NCI-H69 (cell line): Measurements from ENCODE around the gene WDR33.

Source experiments
- DNase-seq: peaks from one replicate; lab custom pipeline; 2025; lab: John Stamatoyannopoulos, UW

WDR33 gene

GRCh38 chr2:127718271-127718670, 92.7 kb downstream of the WDR33 start:
- no peak for DNase-seq

- no peak for DNase-seq
These were observed 95.1 kb downstream of the WDR33 start for GRCh38 chr2:127715778-127716449.

GRCh38 chr2:127713562-127713961, 97.4 kb downstream of the WDR33 start:
- DNase-seq, result no peak

GRCh38 chr2:127712999-127713398, 98.0 kb downstream of the WDR33 start:
- DNase-seq, result no peak

- no peak for DNase-seq
These were observed 101.6 kb downstream of the WDR33 start for GRCh38 chr2:127709336-127709735.

- no peak for DNase-seq
These were observed 102.9 kb downstream of the WDR33 start for GRCh38 chr2:127707890-127708648.

- DNase-seq, result peak; percentile 10
These were observed 104.6 kb downstream of the WDR33 start for GRCh38 chr2:127706215-127706990.

GRCh38 chr2:127705391-127706065, 105.4 kb downstream of the WDR33 start:
- no peak for DNase-seq

- no peak for DNase-seq
These were observed 106.2 kb downstream of the WDR33 start for GRCh38 chr2:127704641-127705390.

- DNase-seq, result no peak
These were observed 107.7 kb downstream of the WDR33 start for GRCh38 chr2:127703282-127703681.

GRCh38 chr2:127702395-127703009, 108.5 kb downstream of the WDR33 start:
- peak; percentile 23 for DNase-seq

- DNase-seq, result peak; percentile 77
These were observed 109.1 kb downstream of the WDR33 start for GRCh38 chr2:127701651-127702394.

GRCh38 chr2:127701193-127701650, 109.7 kb downstream of the WDR33 start, which contains the start of gene SFT2D3:
Gene SFT2D3, plus strand, starts transcription at chr2:127701497. Its CDS starts 32 bp downstream, at chr2:127701529.
- DNase-seq, result peak; percentile 92

- peak; percentile 15 for DNase-seq
These were observed 110.3 kb downstream of the WDR33 start for GRCh38 chr2:127700527-127701192.

GRCh38 chr2:127698553-127699355, 112.2 kb downstream of the WDR33 start:
- DNase-seq, result no peak

GRCh38 chr2:127697482-127698180, 113.3 kb downstream of the WDR33 start:
- DNase-seq, result no peak

GRCh38 chr2:127695491-127696472, 115.2 kb downstream of the WDR33 start:
- peak; percentile 81 for DNase-seq
